ENCODE results near the gene PRKCE. TPM values are rescaled to one million over a fixed set of nuclear protein-coding genes. Genes with fewer than 3 reads are reported as not detected.

The PRKCE gene
- total and polyA plus RNA-seq, 7 donors: 3.0 to 22.8 (median 16.1) TPM

DNA sequence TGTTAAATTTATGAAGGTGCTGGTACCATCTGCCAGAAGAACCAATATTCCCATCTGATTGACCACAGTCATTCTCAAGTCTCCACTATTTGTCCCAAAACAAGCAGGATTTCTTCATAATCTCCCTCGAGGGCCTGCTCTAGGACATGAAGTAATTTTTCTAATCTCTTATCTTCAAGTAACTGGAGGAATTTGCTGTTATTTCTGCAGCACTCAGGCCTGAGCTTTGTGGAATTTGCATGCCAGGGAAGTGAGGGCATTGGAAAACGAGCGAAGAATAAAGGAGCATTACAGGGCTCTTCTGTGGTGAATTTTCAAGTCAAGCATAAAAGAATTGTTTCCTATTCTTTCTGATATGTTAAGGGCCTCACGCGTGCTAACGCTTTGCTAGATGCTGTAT, 484.5 kb downstream of the PRKCE start:
- Histone ChIP-seq H3K36me3 (ENCODE audit: insufficient read depth in 1 of 2, low read depth in 1 of 2) (no peaks in the 10 kb centered on the region), H3K4me3 (no peak overlapping the region), H3K27me3 (ENCODE audit: insufficient read depth in 3 of 3, low read length in 2 of 3) (no peaks in the 10 kb centered on the region), H3K9me3 (no peaks in the 10 kb centered on the region), H3K4me1 (peaks cover 6% of the 10 kb centered on the region), H3K27ac (no peak overlapping the region)
- no peak for DNase-seq
- WGBS, 3 donors: 71 to 83% (median 76%) methylated on average over 6 of the region's 6 CpGs
- TF ChIP-seq, protein P1, sequence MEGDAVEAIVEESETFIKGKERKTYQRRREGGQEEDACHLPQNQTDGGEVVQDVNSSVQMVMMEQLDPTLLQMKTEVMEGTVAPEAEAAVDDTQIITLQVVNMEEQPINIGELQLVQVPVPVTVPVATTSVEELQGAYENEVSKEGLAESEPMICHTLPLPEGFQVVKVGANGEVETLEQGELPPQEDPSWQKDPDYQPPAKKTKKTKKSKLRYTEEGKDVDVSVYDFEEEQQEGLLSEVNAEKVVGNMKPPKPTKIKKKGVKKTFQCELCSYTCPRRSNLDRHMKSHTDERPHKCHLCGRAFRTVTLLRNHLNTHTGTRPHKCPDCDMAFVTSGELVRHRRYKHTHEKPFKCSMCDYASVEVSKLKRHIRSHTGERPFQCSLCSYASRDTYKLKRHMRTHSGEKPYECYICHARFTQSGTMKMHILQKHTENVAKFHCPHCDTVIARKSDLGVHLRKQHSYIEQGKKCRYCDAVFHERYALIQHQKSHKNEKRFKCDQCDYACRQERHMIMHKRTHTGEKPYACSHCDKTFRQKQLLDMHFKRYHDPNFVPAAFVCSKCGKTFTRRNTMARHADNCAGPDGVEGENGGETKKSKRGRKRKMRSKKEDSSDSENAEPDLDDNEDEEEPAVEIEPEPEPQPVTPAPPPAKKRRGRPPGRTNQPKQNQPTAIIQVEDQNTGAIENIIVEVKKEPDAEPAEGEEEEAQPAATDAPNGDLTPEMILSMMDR (IDR thresholded peaks at IDR 0.05): no peak
- intact Hi-C loops (cut with DNase I): no loop called here
- peak in 1 of 4 donors; percentile 46 for ATAC-seq

DNA sequence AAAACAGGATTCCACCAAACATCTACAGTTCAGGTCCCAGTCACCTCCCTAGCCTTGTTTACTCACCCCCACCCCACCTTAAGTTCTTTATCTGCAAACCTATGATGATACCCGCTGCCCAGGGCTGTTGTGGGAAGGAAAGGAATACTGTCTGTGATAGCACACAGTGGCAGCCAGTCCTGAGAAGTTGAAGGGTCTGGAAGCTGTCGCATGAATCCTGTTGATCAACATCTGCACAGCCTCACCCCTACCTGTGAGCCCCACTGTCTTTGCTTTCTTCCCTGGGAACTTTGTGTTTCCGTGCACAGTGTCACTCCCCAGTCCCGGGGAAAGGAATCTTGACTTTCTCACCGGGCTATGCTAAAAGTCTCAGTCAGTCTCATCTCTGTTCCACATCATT, 485.0 kb downstream of the PRKCE start:
- TF ChIP-seq, protein P1 (IDR thresholded peaks at IDR 0.05): no peak
- no peak for ATAC-seq
- intact Hi-C loops (cut with DNase I): no loop called here
- Histone ChIP-seq H3K27ac (no peak overlapping the region), H3K27me3 (ENCODE audit: insufficient read depth in 3 of 3, low read length in 2 of 3) (no peaks in the 10 kb centered on the region), H3K4me3 (no peak overlapping the region), H3K36me3 (ENCODE audit: insufficient read depth in 1 of 2, low read depth in 1 of 2) (no peaks in the 10 kb centered on the region), H3K4me1 (peaks cover 6% of the 10 kb centered on the region), H3K9me3 (no peaks in the 10 kb centered on the region)
- no peak for DNase-seq
- WGBS, 3 donors: 93 to 94% (median 93%) methylated on average over 5 of the region's 5 CpGs

DNA sequence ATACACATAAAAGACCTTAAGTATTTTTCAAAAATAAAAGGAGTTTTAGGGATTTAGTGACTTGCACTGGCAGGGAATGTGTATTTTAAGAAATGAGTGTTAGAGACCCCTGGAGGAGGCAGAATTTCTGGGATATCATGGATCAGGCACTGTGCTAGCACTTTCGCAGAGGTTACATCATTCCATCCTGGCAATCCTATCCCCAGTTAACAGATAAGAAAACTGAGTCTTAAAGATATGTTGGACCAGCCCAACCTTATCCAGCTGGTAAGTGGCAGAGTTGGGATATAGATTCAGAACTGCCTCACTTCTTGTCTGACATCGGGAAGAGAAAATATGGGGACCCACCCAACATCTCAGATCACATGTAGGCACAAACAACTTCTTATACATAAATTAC, 485.5 kb downstream of the PRKCE start:
- H3K4me1 ChIP-seq: peaks cover 6% of the 10 kb centered on the region
- TF ChIP-seq, protein P1 (IDR thresholded peaks at IDR 0.05): no peak
- H3K27me3 ChIP-seq (ENCODE audit: insufficient read depth in 3 of 3, low read length in 2 of 3): no peaks in the 10 kb centered on the region
- 94 to 97% (median 95%) methylated on average over 2 of the region's 2 CpGs for WGBS, 3 donors
- H3K4me3 ChIP-seq: no peak overlapping the region
- DNase-seq (no peak), ATAC-seq (no peak)
- intact Hi-C loops (cut with DNase I): no loop called here
- no peaks in the 10 kb centered on the region for H3K9me3 ChIP-seq
- no peaks in the 10 kb centered on the region for H3K36me3 ChIP-seq (ENCODE audit: insufficient read depth in 1 of 2, low read depth in 1 of 2)
- H3K27ac ChIP-seq: no peak overlapping the region

DNA sequence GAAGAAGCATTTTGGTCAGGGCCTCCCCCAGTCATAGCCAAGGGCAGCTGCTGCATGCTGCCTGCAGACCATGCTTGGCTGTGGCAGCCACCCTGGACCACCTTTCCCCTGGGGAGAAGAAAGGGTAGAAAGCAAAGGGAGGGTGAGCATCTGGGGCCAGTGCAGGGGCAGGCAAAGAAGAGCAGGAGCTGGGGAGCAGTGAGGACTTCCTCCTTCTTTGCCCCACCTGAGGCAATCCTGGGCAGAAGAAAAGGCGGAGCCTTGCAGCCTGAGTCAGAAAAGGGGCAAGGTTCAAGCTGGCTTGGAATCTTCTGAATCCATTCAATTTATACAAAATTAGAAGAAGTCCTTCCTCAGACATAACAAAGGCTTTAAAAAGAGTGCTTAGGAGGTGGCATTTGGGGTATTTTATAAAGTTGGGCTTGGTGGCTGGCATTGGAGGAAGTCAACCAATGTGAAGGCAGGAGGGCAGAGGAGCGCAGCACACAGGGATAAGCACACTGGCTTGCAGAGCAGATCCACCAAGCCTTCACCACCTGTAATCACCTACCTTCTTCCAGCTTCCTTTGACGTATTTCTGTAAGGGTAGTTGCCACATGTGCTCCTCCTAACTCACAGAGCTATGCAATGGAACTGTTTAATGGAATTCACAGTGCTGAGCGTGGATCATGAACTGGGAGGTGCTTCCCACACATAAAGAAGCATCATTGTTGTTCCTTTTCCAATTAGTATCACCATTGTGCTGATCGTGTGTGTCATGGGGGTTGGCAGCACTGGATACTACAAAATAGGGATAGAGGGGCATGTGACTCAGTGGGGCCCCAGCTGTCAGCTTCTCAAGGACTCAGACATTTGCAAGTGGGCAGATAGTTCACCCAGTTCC, 491.3 kb downstream of the PRKCE start:
- Histone ChIP-seq H3K4me1 (no peaks in the 10 kb centered on the region), H3K27ac (no peak overlapping the region), H3K27me3 (ENCODE audit: insufficient read depth in 3 of 3, low read length in 2 of 3) (no peaks in the 10 kb centered on the region), H3K36me3 (ENCODE audit: insufficient read depth in 1 of 2, low read depth in 1 of 2) (peaks cover 0 to 10% of the 10 kb centered on the region in 2 donors), H3K4me3 (no peak overlapping the region), H3K9me3 (no peaks in the 10 kb centered on the region)
- TF ChIP-seq, protein P1 (IDR thresholded peaks at IDR 0.05): no peak
- intact Hi-C loops (cut with DNase I): no loop called here
- WGBS, 3 donors: 75 to 85% (median 80%) methylated on average over 4 to 5 of the region's 5 CpGs
- DNase-seq: no peak
- no peak for ATAC-seq

All from psoas muscle (tissue), 8 donors.